Dedifferentiated amniotic fluid mesenchymal stem cell (primary cell): ENCODE results near the gene GATAD2B.
"Not testable (repeated sequence)": the region's sequence is repeated elsewhere in the genome, so short reads cannot be mapped to it uniquely, and the experiment has no call there.

Experiments used
- DNase-seq: peaks from one replicate; pipeline ENCODE4 v3.0.0-alpha.2; 2016; ENCODE audit errors: extremely low spot score

GATAD2B gene

GRCh38 chr1:153888533-153888932 lies 34.2 kb downstream of the GATAD2B start:
- DNase-seq, result no peak

- DNase-seq, result no peak
These were observed 36.6 kb downstream of the GATAD2B start for GRCh38 chr1:153886127-153886526.

GRCh38 chr1:153883223-153883622 lies 39.5 kb downstream of the GATAD2B start:
- no peak for DNase-seq

- no peak for DNase-seq
These were observed 40.4 kb downstream of the GATAD2B start for GRCh38 chr1:153882296-153882912.

- peak; percentile 48 for DNase-seq
These were observed 41.0 kb downstream of the GATAD2B start for GRCh38 chr1:153881751-153882150.

GRCh38 chr1:153880962-153881361 lies 41.8 kb downstream of the GATAD2B start:
- DNase-seq, result peak; percentile 94

- DNase-seq, result no peak
These were observed 42.7 kb downstream of the GATAD2B start for GRCh38 chr1:153880024-153880423.

GRCh38 chr1:153877112-153877511 lies 45.7 kb downstream of the GATAD2B start:
- DNase-seq, result no peak

GRCh38 chr1:153872934-153873333 lies 49.8 kb downstream of the GATAD2B start:
- DNase-seq, result no peak

- no peak for DNase-seq
These were observed 50.4 kb downstream of the GATAD2B start for GRCh38 chr1:153872331-153872730.

- no peak for DNase-seq
These were observed 53.3 kb downstream of the GATAD2B start for GRCh38 chr1:153869486-153869885.

GRCh38 chr1:153866045-153866850 lies 56.5 kb downstream of the GATAD2B start:
- peak; percentile 46 for DNase-seq

- no peak for DNase-seq
These were observed 62.5 kb downstream of the GATAD2B start for GRCh38 chr1:153860285-153860684.

GRCh38 chr1:153857505-153857904 lies 65.3 kb downstream of the GATAD2B start:
- DNase-seq, result no peak

- DNase-seq, result no peak
These were observed 66.0 kb downstream of the GATAD2B start for GRCh38 chr1:153856763-153857162.

- no peak for DNase-seq
These were observed 70.6 kb downstream of the GATAD2B start for GRCh38 chr1:153852170-153852569.

GRCh38 chr1:153849487-153850185 lies 73.1 kb downstream of the GATAD2B start:
- no peak for DNase-seq

- DNase-seq, result no peak
These were observed 74.0 kb downstream of the GATAD2B start for GRCh38 chr1:153848805-153849204.

- no peak for DNase-seq
These were observed 77.6 kb downstream of the GATAD2B start for GRCh38 chr1:153845158-153845557.

- not testable (repeated sequence) for DNase-seq
These were observed 78.4 kb downstream of the GATAD2B start for GRCh38 chr1:153844349-153844748.

- DNase-seq, result no peak
These were observed 80.7 kb downstream of the GATAD2B start for GRCh38 chr1:153842006-153842471.

- DNase-seq, result no peak
These were observed 81.2 kb downstream of the GATAD2B start for GRCh38 chr1:153841463-153841994.
